Thoracic aorta (tissue), 2 donors: Measurements from ENCODE around the gene MPZL2. TPM values are rescaled to one million over a fixed set of nuclear protein-coding genes. Genes with fewer than 3 reads are reported as not detected.

ENCODE experiments used
- ATAC-seq: fragments of 150-250 bp; one replicate; pipeline ENCODE4 v1.8.0; 2017; ENCODE audit warnings: low read depth; ENCODE audit not compliant: insufficient number of reproducible peaks, low FRiP score
- DNase-seq: peaks from one replicate; pipeline ENCODE4 v3.0.0-alpha.2; 2020; ENCODE audit warnings: low spot score
- H3K27ac ChIP-seq, 2 donors: fragments of 200-600 bp; sonication (generic); 1 replicate in 1 of 2; 2 replicates in 1 of 2; pipeline ENCODE4 v1.5.1; 2016; ENCODE audit warnings: mild to moderate bottlenecking in 2 of 2, moderate library complexity in 2 of 2
- H3K27me3 ChIP-seq: fragments of 200-600 bp; sonication (generic); replicated peaks from 2 replicates; pipeline ENCODE4 v1.6.0; 2016; ENCODE audit warnings: mild to moderate bottlenecking; ENCODE audit not compliant: insufficient read depth
- H3K36me3 ChIP-seq: fragments of 200-600 bp; sonication (generic); one replicate; pipeline ENCODE4 v1.5.1; 2016
- H3K4me1 ChIP-seq, 2 donors: fragments of 200-600 bp; sonication (generic); 1 replicate in 1 of 2; 2 replicates in 1 of 2; pipeline versions ENCODE4 v1.5.1 to v1.6.0; 2016; ENCODE audit warnings: low read depth in 2 of 2, mild to moderate bottlenecking in 1 of 2; ENCODE audit not compliant: control insufficient read depth in 1 of 2
- H3K4me3 ChIP-seq: fragments of 200-600 bp; sonication (generic); 2 replicates; pipeline ENCODE4 v1.5.1; 2016; ENCODE audit warnings: mild to moderate bottlenecking
- H3K9me3 ChIP-seq: fragments of 200-600 bp; sonication (generic); 2 replicates; pipeline ENCODE4 v1.5.1; 2016
- total RNA-seq, 2 donors: library from RNA; depleted of rRNA; stranded (reverse); fragments of >200 nt; gene quantifications; one replicate each; pipeline versions ENCODE4 v1.1.0 to v1.2.3, GENCODE V29; 2016
- TF ChIP-seq, protein P1 (sequence below): fragments of 200-600 bp; sonication (generic); IDR thresholded peaks from one replicate; pipeline ENCODE4 v1.5.1; 2019; ENCODE audit warnings: antibody characterized with exemption

Gene MPZL2
- total RNA-seq, 2 donors from 2014 or later, result 18.3 to 58.1 TPM

- ATAC-seq, result no peak
- H3K9me3 ChIP-seq, result no peaks in the 10 kb centered on the region
Observed at GRCh38 chr11:118226781-118227180, 37.3 kb downstream of the MPZL2 start.

DNA sequence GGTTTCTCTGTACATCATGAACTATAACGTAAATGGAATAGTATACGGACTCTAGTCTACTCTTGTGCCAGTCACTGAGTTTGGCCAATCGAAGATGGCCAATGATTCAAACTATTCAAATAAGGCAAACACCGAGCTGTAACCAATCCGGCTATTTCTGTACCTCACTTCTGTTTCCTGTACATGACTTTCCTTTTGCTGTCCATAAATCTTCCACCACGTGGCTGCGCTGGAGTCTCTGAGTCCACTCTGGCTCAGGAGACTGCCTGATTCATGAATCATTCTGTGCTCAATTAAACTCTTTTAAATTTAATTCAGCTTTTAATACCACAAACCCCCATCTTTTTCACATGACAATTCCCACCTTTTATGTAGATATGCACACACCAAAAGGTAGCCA lies 37.8 kb downstream of the MPZL2 start:
- Histone ChIP-seq H3K27me3 (no peaks in the 10 kb centered on the region), H3K36me3 (no peaks in the 10 kb centered on the region), H3K4me1 (peaks cover 0 to 4% of the 10 kb centered on the region in 2 donors), H3K27ac (no peak overlapping the region), H3K9me3 (no peaks in the 10 kb centered on the region), H3K4me3 (no peak overlapping the region)
- ATAC-seq, result no peak
- TF ChIP-seq, protein P1, sequence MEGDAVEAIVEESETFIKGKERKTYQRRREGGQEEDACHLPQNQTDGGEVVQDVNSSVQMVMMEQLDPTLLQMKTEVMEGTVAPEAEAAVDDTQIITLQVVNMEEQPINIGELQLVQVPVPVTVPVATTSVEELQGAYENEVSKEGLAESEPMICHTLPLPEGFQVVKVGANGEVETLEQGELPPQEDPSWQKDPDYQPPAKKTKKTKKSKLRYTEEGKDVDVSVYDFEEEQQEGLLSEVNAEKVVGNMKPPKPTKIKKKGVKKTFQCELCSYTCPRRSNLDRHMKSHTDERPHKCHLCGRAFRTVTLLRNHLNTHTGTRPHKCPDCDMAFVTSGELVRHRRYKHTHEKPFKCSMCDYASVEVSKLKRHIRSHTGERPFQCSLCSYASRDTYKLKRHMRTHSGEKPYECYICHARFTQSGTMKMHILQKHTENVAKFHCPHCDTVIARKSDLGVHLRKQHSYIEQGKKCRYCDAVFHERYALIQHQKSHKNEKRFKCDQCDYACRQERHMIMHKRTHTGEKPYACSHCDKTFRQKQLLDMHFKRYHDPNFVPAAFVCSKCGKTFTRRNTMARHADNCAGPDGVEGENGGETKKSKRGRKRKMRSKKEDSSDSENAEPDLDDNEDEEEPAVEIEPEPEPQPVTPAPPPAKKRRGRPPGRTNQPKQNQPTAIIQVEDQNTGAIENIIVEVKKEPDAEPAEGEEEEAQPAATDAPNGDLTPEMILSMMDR, result no peak
- DNase-seq, result no peak

More at GRCh38 chr11:118226781-118227180, 37.3 kb downstream of the MPZL2 start:
- no peaks in the 10 kb centered on the region for H3K27me3 ChIP-seq
- H3K27ac ChIP-seq, result no peak overlapping the region
- H3K36me3 ChIP-seq, result no peaks in the 10 kb centered on the region
- peaks cover 0 to 4% of the 10 kb centered on the region in 2 donors for H3K4me1 ChIP-seq
- DNase-seq, result no peak
- TF ChIP-seq, protein P1, result no peak
- H3K4me3 ChIP-seq, result no peak overlapping the region

DNA sequence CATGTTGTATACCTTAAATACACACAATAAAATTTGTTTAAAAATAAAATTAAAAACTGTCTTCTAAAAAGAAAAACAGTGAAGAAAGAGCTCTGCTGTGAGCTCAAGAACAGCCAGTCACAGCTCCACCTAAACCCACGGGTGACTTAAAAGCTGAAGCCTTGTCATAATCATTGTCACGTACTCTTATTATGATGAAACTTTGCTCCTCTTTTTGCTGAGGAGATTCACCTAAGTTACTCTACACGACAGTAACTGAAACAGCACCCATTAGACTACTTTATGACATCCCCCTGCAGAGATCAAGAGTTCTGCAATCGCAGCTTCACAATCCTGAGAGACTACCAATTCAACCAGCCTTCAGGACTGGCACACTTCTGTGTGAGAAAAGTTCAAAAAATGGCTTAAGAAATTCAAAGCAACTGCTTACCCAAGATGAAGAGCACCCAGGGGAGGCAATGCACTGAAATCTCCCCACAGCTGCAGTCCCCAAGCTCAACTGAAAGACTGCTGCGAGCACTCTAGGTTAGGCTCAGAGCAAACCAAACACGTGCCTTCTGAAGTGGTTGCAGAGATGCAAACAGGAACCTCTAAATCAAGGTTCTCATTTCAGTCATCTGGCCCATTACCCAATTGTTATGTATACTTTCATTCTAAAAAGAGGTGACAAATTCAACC lies 39.4 kb downstream of the MPZL2 start, which contains the start of gene JAML:
Gene JAML, minus strand, starts transcription at position 501 of the 678 bp plus-strand sequence. CDS start 10,145 bp downstream, outside the sequence.
- DNase-seq, result no peak
- H3K9me3 ChIP-seq, result no peaks in the 10 kb centered on the region
- H3K4me1 ChIP-seq, result peaks cover 0 to 4% of the 10 kb centered on the region in 2 donors
- TF ChIP-seq, protein P1, result no peak
- no peaks in the 10 kb centered on the region for H3K27me3 ChIP-seq
- no peaks in the 10 kb centered on the region for H3K36me3 ChIP-seq
- H3K27ac ChIP-seq, result no peak within 1 kb of the TSS
- no peak for ATAC-seq
- peak within 1 kb of the TSS; percentile 50 for H3K4me3 ChIP-seq

- peak overlapping the region; percentile 50 for H3K4me3 ChIP-seq
- DNase-seq, result no peak
- H3K9me3 ChIP-seq, result no peaks in the 10 kb centered on the region
- ATAC-seq, result no peak
- H3K4me1 ChIP-seq, result peaks cover 0 to 4% of the 10 kb centered on the region in 2 donors
- no peak overlapping the region for H3K27ac ChIP-seq
- TF ChIP-seq, protein P1, result no peak
- H3K36me3 ChIP-seq, result no peaks in the 10 kb centered on the region
- H3K27me3 ChIP-seq, result no peaks in the 10 kb centered on the region
Observed at GRCh38 chr11:118223992-118224391, 40.1 kb downstream of the MPZL2 start.

GRCh38 chr11:118223570-118223969 lies 40.5 kb downstream of the MPZL2 start:
- no peaks in the 10 kb centered on the region for H3K27me3 ChIP-seq
- no peak overlapping the region for H3K27ac ChIP-seq
- no peaks in the 10 kb centered on the region for H3K9me3 ChIP-seq
- no peaks in the 10 kb centered on the region for H3K36me3 ChIP-seq
- TF ChIP-seq, protein P1, result no peak
- no peak for ATAC-seq
- H3K4me3 ChIP-seq, result peak overlapping the region; percentile 50
- H3K4me1 ChIP-seq, result peaks cover 0 to 4% of the 10 kb centered on the region in 2 donors
- no peak for DNase-seq
